GM12878 (cell line): ENCODE data around the gene NIPAL4. TPM values are rescaled to one million over a fixed set of nuclear protein-coding genes. Genes with fewer than 3 reads are reported as not detected.

Source experiments
- ATAC-seq: fragments of 200-7000 bp; cut with Tn5 transposase; 3 replicates; pipeline ENCODE4 v1.9.1; 2020; ENCODE audit warnings: mild to moderate bottlenecking, moderate library complexity
- BruUV-seq: library from RNA; stranded (reverse); fragments of 400-500 nt; replicated peaks from 2 replicates; lab custom pipeline; 2021; lab: Mats Ljungman, UMichigan
- CTCF ChIA-PET: fragments of 300-600 bp; sonication (Branson Sonifier 250); formaldehyde crosslinking; extraction: SDS; loops from one replicate; lab custom pipeline; 2021; ENCODE audit warnings: inconsistent platforms; lab: Yijun Ruan, JAX
- POLR2A ChIA-PET: fragments of 350-600 bp; formaldehyde crosslinking; extraction: SDS; loops from one replicate; lab custom pipeline; 2021; ENCODE audit warnings: inconsistent platforms; lab: Charles Lee
- RAD21 ChIA-PET: fragments of 300-600 bp; sonication (Branson Sonifier 250); formaldehyde crosslinking; loops from one replicate; lab custom pipeline; 2023; ENCODE audit warnings: antibody characterized with exemption; ENCODE audit not compliant: unreplicated experiment; lab: Charles Lee
- SMC1A ChIA-PET: fragments of 300-600 bp; sonication (Branson Sonifier 250); formaldehyde crosslinking; loops from one replicate; lab custom pipeline; 2023; ENCODE audit not compliant: unreplicated experiment, uncharacterized antibody; lab: Charles Lee
- DNase-seq: peaks from one replicate; pipeline ENCODE4 v3.0.0-alpha.2; 2011; ENCODE audit warnings: low read depth, low spot score
- FAIRE-seq: peaks from 3 replicates; lab custom pipeline; 2011; peaks lifted over from hg19 to GRCh38; lab: Jason Lieb, UNC
- H2AFZ ChIP-seq: 2 replicates; pipeline ENCODE4 v1.6.0; 2011; ENCODE audit warnings: low read depth, low read length, control low read depth; ENCODE audit not compliant: control insufficient read depth
- H3K27ac ChIP-seq: 2 replicates; pipeline ENCODE4 v1.5.1; 2011; ENCODE audit warnings: control low read depth; ENCODE audit not compliant: control insufficient read depth, insufficient read depth
- H3K27me3 ChIP-seq, 2 experiments: replicated peaks in 1 of 2; 2 replicates each; pipeline versions ENCODE4 v1.6.0 to v1.6.1; 2011; ENCODE audit warnings: low read length in 1 of 2; ENCODE audit not compliant: control insufficient read depth in 2 of 2, insufficient read depth in 2 of 2
- H3K36me3 ChIP-seq, 2 experiments: 2 replicates each; pipeline ENCODE4 v1.5.1; 2011; ENCODE audit warnings: low read length in 1 of 2; ENCODE audit not compliant: control insufficient read depth in 2 of 2, insufficient read depth in 2 of 2
- H3K4me1 ChIP-seq: 2 replicates; pipeline ENCODE4 v1.6.1; 2011; ENCODE audit warnings: mild to moderate bottlenecking, low read length, moderate library complexity, mixed read lengths; ENCODE audit not compliant: control insufficient read depth, insufficient read depth
- H3K4me2 ChIP-seq: 2 replicates; pipeline ENCODE4 v1.6.0; 2011; ENCODE audit warnings: control low read depth; ENCODE audit not compliant: control insufficient read depth, insufficient read depth
- H3K4me3 ChIP-seq: fragments of 200-600 bp; sonication (generic); 2 replicates; pipeline ENCODE4 v1.5.1; 2016
- H3K79me2 ChIP-seq: 2 replicates; pipeline ENCODE4 v1.6.0; 2011; ENCODE audit warnings: low read length; ENCODE audit not compliant: control insufficient read depth, insufficient read depth
- H3K9ac ChIP-seq: 2 replicates; pipeline ENCODE4 v1.8.0; 2011; ENCODE audit warnings: low read length, control low read depth, mixed read lengths; ENCODE audit not compliant: control insufficient read depth, insufficient read depth
- H3K9me3 ChIP-seq: replicated peaks from 3 replicates; pipeline ENCODE4 v1.5.1; 2011; ENCODE audit warnings: mild to moderate bottlenecking, low read length; ENCODE audit not compliant: control insufficient read depth, insufficient read depth
- H4K20me1 ChIP-seq: 2 replicates; pipeline ENCODE4 v1.6.0; 2011; ENCODE audit not compliant: control insufficient read depth, insufficient read depth
- CBFB ChIP-seq: IDR thresholded peaks from 2 replicates; pipeline ENCODE4 v1.6.1; 2016; ENCODE audit warnings: antibody characterized with exemption, low read depth
- HCFC1 ChIP-seq: fragments of 150-350 bp; IDR thresholded peaks from 2 replicates; pipeline ENCODE4 v1.6.1; 2014; ENCODE audit warnings: low read length
- WGBS: methylation state at CpG from one replicate; pipeline ENCODE4 v1.1.6; 2016; ENCODE audit warnings: low lambda C conversion rate; ENCODE audit not compliant: insufficient replicate concordance, insufficient coverage; ENCODE audit errors: missing lambda C conversion rate; 5-methylcytosine and 5-hydroxymethylcytosine counted together
- in situ Hi-C: fragments of 300-500 bp; cut with MboI; formaldehyde crosslinking; loops from 9 replicates; pipeline ENCODE4 v1.14.3; 2018; ENCODE audit warnings: mixed read lengths
- intact Hi-C: fragments of 100-400 bp; cut with micrococcal nuclease; formaldehyde crosslinking; loops from one replicate; pipeline ENCODE4 v1.14.2; 2022; ENCODE audit not compliant: unreplicated experiment
- polyA plus RNA-seq, 11 experiments: library from polyadenylated mRNA; depleted of rRNA in 4 of 11; unstranded in 6 of 11; stranded (reverse) in 5 of 11; fragments of >200 nt; fragmentation: Nextera tagmentation in 4 of 11; fragmentation: Illumina TruSeq in 1 of 11; extraction: Ambion mirVana in 4 of 11; extraction: Trizol in 1 of 11; gene quantifications; 1 replicate in 1 of 11; 2 replicates in 10 of 11; pipeline versions ENCODE4 v1.2.1 to v1.2.3, GENCODE V29; 2011 to 2016; ENCODE audit warnings: inconsistent platforms in 2 of 11, missing spikeins in 2 of 11, low read depth in 1 of 11
- total RNA-seq, 4 experiments: library from RNA; depleted of rRNA in 3 of 4; stranded (reverse); fragments of >200 nt in 3 of 4; fragmentation: Illumina TruSeq in 1 of 4; extraction: Trizol in 1 of 4; gene quantifications; 2 replicates each; pipeline versions ENCODE4 v1.2.1 to v1.2.3, GENCODE V29; 2013 to 2021
- TF ChIP-seq, protein P1 (sequence below): IDR thresholded peaks from 2 replicates; pipeline ENCODE4 v1.6.1; 2012; ENCODE audit warnings: low read length, inconsistent platforms
- TF ChIP-seq, protein P2 (sequence below): fragments of 450-650 bp; formaldehyde crosslinking; IDR thresholded peaks from 2 replicates; pipeline ENCODE4 v1.5.0; 2022; ENCODE audit warnings: mild to moderate bottlenecking, missing genetic modification characterization

The NIPAL4 gene
- total and polyA plus RNA-seq, 10 of the 15 experiments (the other 5 are each of a cell fraction or from before 2014, with no cell fraction given) = 0.11 to 15.5 (median 5.9) TPM

DNA sequence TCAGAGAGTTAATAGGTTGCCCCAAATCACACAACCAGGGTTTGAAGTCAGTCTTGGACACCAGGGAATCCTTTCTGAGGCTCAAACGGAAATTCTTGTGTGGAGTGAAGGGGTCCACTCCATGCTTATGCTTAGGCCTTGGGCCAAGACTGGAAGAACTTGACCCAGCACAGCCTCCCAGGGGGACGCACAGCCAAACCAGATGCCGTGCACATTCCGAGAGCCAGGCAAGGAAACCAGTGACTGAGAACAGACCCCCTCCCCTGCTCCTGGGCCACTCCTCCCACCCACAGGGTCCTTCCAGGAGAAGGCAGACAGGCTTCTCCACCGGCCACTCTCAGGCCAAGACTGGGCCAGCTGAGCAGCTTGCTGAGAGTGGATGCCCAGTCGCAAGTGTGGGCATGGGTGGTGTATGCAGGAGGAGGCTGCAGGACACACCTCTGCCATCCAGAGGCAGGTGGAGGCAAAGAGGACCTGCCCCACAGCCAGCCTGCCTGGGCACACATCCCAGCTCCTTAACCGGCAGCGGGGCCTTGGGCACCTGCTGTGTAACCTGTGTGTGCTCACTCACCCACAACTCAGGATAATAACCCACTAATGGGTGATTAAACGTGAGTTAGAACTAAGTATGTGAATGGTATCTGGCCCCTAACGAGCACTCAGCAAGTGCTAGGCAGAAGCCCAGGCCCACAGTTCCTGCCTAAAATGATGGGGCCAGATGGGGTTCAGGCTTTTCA lies 38.0 kb downstream of the NIPAL4 start:
- in situ Hi-C loops = no loop called here
- H3K27me3 ChIP-seq = no peaks in the 10 kb centered on the region
- WGBS = 94% methylated on average over 10 of the region's 10 CpGs
- H2AFZ ChIP-seq = no peak overlapping the region
- no peaks in the 10 kb centered on the region for H3K9me3 ChIP-seq
- BruUV-seq = no TSS peak
- FAIRE-seq (no peak), DNase-seq (no peak), ATAC-seq (no peak)
- RAD21 ChIA-PET = no interaction called here
- H3K9ac ChIP-seq = no peak overlapping the region
- TF ChIP-seq HCFC1 = no peak
- TF ChIP-seq, protein P1, sequence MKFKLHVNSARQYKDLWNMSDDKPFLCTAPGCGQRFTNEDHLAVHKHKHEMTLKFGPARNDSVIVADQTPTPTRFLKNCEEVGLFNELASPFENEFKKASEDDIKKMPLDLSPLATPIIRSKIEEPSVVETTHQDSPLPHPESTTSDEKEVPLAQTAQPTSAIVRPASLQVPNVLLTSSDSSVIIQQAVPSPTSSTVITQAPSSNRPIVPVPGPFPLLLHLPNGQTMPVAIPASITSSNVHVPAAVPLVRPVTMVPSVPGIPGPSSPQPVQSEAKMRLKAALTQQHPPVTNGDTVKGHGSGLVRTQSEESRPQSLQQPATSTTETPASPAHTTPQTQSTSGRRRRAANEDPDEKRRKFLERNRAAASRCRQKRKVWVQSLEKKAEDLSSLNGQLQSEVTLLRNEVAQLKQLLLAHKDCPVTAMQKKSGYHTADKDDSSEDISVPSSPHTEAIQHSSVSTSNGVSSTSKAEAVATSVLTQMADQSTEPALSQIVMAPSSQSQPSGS = no peak
- no peak for TF ChIP-seq CBFB
- TF ChIP-seq, protein P2, sequence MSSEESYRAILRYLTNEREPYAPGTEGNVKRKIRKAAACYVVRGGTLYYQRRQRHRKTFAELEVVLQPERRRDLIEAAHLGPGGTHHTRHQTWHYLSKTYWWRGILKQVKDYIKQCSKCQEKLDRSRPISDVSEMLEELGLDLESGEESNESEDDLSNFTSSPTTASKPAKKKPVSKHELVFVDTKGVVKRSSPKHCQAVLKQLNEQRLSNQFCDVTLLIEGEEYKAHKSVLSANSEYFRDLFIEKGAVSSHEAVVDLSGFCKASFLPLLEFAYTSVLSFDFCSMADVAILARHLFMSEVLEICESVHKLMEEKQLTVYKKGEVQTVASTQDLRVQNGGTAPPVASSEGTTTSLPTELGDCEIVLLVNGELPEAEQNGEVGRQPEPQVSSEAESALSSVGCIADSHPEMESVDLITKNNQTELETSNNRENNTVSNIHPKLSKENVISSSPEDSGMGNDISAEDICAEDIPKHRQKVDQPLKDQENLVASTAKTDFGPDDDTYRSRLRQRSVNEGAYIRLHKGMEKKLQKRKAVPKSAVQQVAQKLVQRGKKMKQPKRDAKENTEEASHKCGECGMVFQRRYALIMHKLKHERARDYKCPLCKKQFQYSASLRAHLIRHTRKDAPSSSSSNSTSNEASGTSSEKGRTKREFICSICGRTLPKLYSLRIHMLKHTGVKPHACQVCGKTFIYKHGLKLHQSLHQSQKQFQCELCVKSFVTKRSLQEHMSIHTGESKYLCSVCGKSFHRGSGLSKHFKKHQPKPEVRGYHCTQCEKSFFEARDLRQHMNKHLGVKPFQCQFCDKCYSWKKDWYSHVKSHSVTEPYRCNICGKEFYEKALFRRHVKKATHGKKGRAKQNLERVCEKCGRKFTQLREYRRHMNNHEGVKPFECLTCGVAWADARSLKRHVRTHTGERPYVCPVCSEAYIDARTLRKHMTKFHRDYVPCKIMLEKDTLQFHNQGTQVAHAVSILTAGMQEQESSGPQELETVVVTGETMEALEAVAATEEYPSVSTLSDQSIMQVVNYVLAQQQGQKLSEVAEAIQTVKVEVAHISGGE (CRISPR knock-in tag) = no peak
- H3K27ac ChIP-seq = no peak overlapping the region
- H3K36me3 ChIP-seq = peaks cover 10 to 14% of the 10 kb centered on the region in 2 experiments; a peak in 3 of 4 replicates
- H4K20me1 ChIP-seq = no peaks in the 10 kb centered on the region
- H3K4me3 ChIP-seq = no peak overlapping the region
- POLR2A ChIA-PET = no interaction called here
- CTCF ChIA-PET = interaction anchor here (0.8 kb wide), 1 partner anchor 26 kb away, joined by 3 read pairs; no protein-coding TSS in a partner anchor
- no peaks in the 10 kb centered on the region for H3K79me2 ChIP-seq
- peaks cover 38% of the 10 kb centered on the region for H3K4me1 ChIP-seq
- H3K4me2 ChIP-seq = no peak overlapping the region
- intact Hi-C loops = no loop called here
- SMC1A ChIA-PET = interaction anchor here (1.1 to 2.2 kb wide), 3 partner anchors 13 to 43 kb away, joined by 3 to 14 read pairs (median 4); no protein-coding TSS in a partner anchor
